ENCODE measurements around the gene USP10.
"Not testable (repeated sequence)": the region's sequence is repeated elsewhere in the genome, so short reads cannot be mapped to it uniquely, and the experiment has no call there.

Gene USP10

DNA sequence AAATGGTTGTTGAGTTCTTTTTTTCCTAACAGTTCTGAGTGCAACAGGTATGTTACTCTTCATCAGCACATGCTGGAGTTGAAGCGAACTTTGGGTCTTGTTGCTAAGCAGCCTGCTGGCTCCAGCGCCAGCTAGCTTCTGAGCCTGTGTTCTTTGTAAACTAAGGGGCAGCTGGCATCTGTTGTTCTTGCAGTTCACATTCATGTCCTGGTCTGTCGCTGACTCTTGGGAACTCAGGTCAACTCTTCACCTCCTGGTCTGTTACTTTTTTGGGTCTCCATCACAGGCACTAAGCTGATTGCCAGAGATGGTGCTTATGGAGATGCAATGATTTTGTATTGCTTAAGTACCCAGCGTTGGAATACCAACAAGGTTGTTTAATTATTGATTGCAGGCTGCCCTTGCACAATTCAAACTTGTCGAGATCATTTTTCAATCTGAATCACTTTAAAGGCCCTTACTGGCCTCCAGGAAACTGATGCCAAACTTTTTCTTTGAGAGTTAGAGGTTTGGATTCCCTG, 40.9 kb downstream of the USP10 start:
- TF ChIP-seq, protein P1, sequence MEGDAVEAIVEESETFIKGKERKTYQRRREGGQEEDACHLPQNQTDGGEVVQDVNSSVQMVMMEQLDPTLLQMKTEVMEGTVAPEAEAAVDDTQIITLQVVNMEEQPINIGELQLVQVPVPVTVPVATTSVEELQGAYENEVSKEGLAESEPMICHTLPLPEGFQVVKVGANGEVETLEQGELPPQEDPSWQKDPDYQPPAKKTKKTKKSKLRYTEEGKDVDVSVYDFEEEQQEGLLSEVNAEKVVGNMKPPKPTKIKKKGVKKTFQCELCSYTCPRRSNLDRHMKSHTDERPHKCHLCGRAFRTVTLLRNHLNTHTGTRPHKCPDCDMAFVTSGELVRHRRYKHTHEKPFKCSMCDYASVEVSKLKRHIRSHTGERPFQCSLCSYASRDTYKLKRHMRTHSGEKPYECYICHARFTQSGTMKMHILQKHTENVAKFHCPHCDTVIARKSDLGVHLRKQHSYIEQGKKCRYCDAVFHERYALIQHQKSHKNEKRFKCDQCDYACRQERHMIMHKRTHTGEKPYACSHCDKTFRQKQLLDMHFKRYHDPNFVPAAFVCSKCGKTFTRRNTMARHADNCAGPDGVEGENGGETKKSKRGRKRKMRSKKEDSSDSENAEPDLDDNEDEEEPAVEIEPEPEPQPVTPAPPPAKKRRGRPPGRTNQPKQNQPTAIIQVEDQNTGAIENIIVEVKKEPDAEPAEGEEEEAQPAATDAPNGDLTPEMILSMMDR (IDR thresholded peaks at IDR 0.05; ENCODE audit: low read depth, low read length) = no peak
- DNase-seq (ENCODE audit: low read depth in 2 of 2) = no peak
- H3K4me3 ChIP-seq (replicated peaks in 1 of 2; ENCODE audit: low read depth in 2 of 2, low read length in 2 of 2) = no peak overlapping the region

DNA sequence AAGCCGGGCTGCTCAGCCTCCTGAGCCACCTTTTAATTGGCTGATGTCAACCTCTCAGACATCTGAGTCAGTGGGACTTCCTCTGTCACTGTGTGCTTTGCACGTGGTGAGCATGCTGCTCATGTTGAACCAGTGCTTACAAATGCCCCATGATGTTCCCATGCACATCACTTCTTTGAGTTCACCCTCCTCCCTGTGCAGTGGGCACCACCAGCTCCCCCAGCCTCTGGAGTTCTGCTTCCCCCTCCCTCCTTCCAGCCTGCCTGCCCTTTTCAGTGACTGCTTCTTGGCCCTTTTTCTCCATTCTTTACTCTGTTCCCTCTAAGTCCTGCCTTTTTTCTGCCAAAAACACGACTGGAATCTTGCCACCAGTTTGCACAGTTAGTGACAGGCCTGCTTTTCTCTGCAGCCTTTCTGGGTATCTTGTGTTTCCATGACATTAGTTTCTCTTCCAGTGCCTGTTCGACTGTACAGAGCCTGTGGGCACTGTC, 41.6 kb downstream of the USP10 start:
- no peak overlapping the region for H3K4me3 ChIP-seq (replicated peaks in 1 of 2; ENCODE audit: low read depth in 2 of 2, low read length in 2 of 2)
- peak; percentile 48 to 61 for DNase-seq (ENCODE audit: low read depth in 2 of 2)
- TF ChIP-seq, protein P1 (IDR thresholded peaks at IDR 0.05; ENCODE audit: low read depth, low read length) = no peak

DNA sequence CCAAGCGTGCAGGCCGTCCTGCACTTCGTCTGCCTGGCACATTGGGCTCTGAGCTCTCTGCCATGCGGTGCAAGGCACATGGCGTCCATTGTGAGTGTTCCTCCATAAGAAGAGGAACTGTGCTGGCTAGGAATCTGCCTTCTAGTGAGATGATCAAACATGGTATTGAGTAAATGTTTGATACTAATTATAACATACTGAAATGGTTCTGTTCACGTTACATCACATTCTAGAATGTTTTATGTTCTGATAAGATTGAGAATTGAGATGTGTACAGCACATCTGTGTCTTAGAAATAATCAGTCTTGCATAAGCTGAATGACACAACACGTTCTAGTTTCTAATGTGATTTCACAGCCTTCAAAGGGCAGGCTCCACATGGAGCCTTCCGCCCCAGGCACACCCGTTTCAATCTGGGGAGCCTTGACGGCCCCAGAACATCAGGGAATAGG, 42.9 kb downstream of the USP10 start:
- no peak overlapping the region for H3K4me3 ChIP-seq (replicated peaks in 1 of 2; ENCODE audit: low read depth in 2 of 2, low read length in 2 of 2)

DNA sequence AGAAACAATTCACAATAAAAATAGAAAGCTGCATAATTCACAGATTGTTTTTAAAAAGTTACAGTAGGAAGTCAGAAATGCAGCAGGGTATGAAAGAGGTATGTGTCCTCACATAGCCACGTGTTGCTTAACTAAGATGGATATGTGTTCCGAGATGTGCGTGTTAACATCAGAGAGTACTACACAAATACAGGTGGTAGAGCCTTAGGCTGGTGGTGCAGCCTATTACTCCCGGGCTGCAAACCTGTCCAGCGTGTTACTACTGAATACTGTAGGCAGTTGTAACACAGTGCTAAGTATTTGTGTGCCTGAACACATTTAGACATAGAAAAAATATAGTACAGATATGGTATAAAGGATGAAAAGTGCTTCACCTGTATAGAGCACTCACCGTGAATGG, 46.4 kb downstream of the USP10 start:
- no peak overlapping the region for H3K4me3 ChIP-seq (replicated peaks in 1 of 2; ENCODE audit: low read depth in 2 of 2, low read length in 2 of 2)
- TF ChIP-seq, protein P1 (IDR thresholded peaks at IDR 0.05; ENCODE audit: low read depth, low read length) = no peak
- no peak for DNase-seq (ENCODE audit: low read depth in 2 of 2)

More for the DNA sequence above, 42.9 kb downstream of the USP10 start:
- no peak for DNase-seq (ENCODE audit: low read depth in 2 of 2)
- TF ChIP-seq, protein P1 (IDR thresholded peaks at IDR 0.05; ENCODE audit: low read depth, low read length) = no peak

DNA sequence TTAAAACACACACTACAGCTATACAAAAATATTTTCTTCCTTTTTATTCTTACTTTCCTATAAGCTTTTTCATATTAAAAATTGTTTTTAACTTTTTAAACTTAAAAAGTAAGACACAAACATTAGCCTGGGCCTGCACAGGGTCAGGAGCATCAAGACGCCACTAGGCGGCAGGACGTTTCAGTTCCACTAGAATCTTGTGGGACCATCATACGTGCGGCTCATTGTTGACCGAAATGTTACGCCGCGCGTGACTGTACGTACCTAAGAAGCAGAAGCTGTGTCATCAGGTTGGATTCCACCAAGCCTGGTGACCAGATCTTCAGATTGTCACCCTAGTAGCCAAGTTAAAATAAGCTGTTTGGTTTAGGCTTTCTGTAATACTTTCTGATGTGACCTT, 47.1 kb downstream of the USP10 start:
- DNase-seq (ENCODE audit: low read depth in 2 of 2) = peak in 1 of 2 donors; percentile 18
- H3K4me3 ChIP-seq (replicated peaks in 1 of 2; ENCODE audit: low read depth in 2 of 2, low read length in 2 of 2) = no peak overlapping the region
- TF ChIP-seq, protein P1 (IDR thresholded peaks at IDR 0.05; ENCODE audit: low read depth, low read length) = peak; percentile 42

DNA sequence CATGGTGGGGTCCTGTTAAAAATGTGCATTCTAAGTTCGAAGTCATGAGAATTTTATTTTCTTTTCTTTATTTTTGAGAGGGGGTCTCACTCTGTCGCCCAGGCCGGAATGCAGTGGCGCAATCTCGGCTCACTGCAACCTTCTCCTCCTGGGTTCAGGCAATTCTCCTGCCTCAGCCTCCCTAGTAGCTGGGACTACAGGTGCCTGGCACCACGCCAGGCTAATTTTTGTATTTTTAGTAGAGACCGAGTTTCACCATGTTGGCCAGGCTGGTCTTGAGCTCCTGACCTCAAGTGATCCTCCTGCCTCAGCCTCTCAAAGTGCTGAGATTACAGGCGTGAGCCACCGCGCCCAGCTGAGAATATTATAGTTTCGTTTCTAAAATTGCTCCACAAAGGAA, 48.4 kb downstream of the USP10 start:
- DNase-seq (ENCODE audit: low read depth in 2 of 2); H3K4me3 ChIP-seq (replicated peaks in 1 of 2; ENCODE audit: low read depth in 2 of 2, low read length in 2 of 2): not testable (repeated sequence)

DNA sequence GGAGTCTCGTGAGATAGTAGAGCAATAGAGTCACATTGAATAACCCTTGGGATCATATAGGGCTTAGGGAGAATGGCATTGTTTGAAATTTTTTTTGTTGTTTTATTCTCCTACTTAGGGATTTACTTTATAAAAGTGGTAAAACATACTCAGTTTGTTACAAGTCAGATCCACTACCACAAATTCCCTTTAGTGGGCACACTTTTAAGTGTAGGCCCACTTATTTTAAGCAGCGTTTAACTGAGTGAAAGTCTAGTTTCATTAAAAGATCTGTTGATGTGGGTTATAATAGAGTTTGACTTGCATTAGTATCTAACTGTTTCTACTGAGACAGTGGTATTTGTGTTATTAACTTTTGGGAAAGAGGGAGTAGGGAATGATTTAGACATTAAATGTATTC, 49.3 kb downstream of the USP10 start:
- H3K4me3 ChIP-seq (replicated peaks in 1 of 2; ENCODE audit: low read depth in 2 of 2, low read length in 2 of 2) = no peak overlapping the region
- no peak for DNase-seq (ENCODE audit: low read depth in 2 of 2)
- TF ChIP-seq, protein P1 (IDR thresholded peaks at IDR 0.05; ENCODE audit: low read depth, low read length) = no peak

Data from cardiac fibroblast (primary cell).